Urinary bladder (tissue), 4 donors: Measurements from ENCODE around the gene UNC5B. TPM values are rescaled to one million over a fixed set of nuclear protein-coding genes. Genes with fewer than 3 reads are reported as not detected.

Experiments used
- DNase-seq: peaks from one replicate; pipeline ENCODE4 v3.0.0-alpha.2; 2015; ENCODE audit errors: extremely low spot score
- H3K27ac ChIP-seq: one replicate; pipeline ENCODE4 v1.5.1; 2013; ENCODE audit warnings: low read depth, mild to moderate bottlenecking, moderate library complexity
- H3K36me3 ChIP-seq: one replicate; pipeline ENCODE4 v1.6.1; 2013; ENCODE audit warnings: mild to moderate bottlenecking, moderate library complexity; ENCODE audit not compliant: insufficient read depth
- H3K4me1 ChIP-seq: one replicate; pipeline ENCODE4 v1.6.1; 2013; ENCODE audit warnings: mild to moderate bottlenecking, moderate library complexity; ENCODE audit not compliant: insufficient read depth
- H3K4me3 ChIP-seq: one replicate; pipeline ENCODE4 v1.5.1; 2013; ENCODE audit warnings: low read depth, low read length
- WGBS: extraction: QIAGEN DNeasy Blood & Tissue Kit; methylation state at CpG from one replicate; pipeline ENCODE4 v1.1.7; 2013; 5-methylcytosine and 5-hydroxymethylcytosine counted together
- polyA plus RNA-seq: library from polyadenylated mRNA; stranded (reverse); fragments of 200-250 nt; gene quantifications from one replicate; pipeline ENCODE4 v1.2.3, GENCODE V29; 2013
- total RNA-seq: library from RNA; depleted of rRNA; stranded (reverse); fragments of >200 nt; gene quantifications from one replicate; pipeline ENCODE4 v1.2.3, GENCODE V29; 2014
- donor health status: healthy with polysubstance abuse.
- donor health status: healthy.

Gene UNC5B
- total and polyA plus RNA-seq, 2 donors, result 10.1 to 12.8 TPM

GRCh38 chr10:71302874-71303568 lies 90.7 kb downstream of the UNC5B start:
- WGBS, result 65% methylated on average over 8 of the region's 8 CpGs
- Histone ChIP-seq H3K4me3 (no peak overlapping the region), H3K27ac (no peak overlapping the region), H3K4me1 (no peaks in the 10 kb centered on the region), H3K36me3 (no peaks in the 10 kb centered on the region)
- DNase-seq, result no peak

- H3K27ac ChIP-seq, result no peak overlapping the region
- no peaks in the 10 kb centered on the region for H3K4me1 ChIP-seq
- H3K4me3 ChIP-seq, result no peak overlapping the region
- H3K36me3 ChIP-seq, result no peaks in the 10 kb centered on the region
- WGBS, result 49% methylated on average over 1 of the region's 1 CpG
- DNase-seq, result no peak
These were observed 91.2 kb downstream of the UNC5B start for GRCh38 chr10:71303569-71303907.

DNA sequence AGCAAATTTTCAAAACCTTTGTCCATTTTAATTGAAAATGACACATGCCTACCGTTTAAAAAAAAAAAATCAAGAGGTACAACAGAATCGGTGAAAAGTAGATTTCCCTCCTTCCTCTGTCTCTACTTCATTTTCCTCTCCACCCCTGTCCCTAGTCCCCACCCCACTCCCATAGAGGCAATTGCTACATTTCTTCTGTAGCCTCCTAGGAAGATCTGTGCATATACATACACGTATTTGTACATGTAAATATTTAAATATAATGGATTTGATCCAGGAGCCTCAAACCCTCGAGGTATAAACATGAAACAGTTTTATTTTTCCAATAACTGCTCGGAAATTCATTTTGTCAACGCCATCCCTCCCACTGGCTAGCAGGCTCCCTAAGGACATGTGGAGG lies 92.5 kb downstream of the UNC5B start:
- Histone ChIP-seq H3K36me3 (no peaks in the 10 kb centered on the region), H3K4me1 (no peaks in the 10 kb centered on the region), H3K27ac (no peak overlapping the region), H3K4me3 (no peak overlapping the region)
- 60% methylated on average over 6 of the region's 6 CpGs for WGBS
- no peak for DNase-seq

GRCh38 chr10:71306979-71307378 lies 94.6 kb downstream of the UNC5B start:
- 67% methylated on average over 3 of the region's 3 CpGs for WGBS
- Histone ChIP-seq H3K4me3 (no peak overlapping the region), H3K4me1 (no peaks in the 10 kb centered on the region), H3K27ac (no peak overlapping the region), H3K36me3 (no peaks in the 10 kb centered on the region)
- no peak for DNase-seq

- Histone ChIP-seq H3K36me3 (no peaks in the 10 kb centered on the region), H3K4me1 (no peaks in the 10 kb centered on the region), H3K27ac (no peak overlapping the region), H3K4me3 (no peak overlapping the region)
- 72% methylated on average over 8 of the region's 8 CpGs for WGBS
- no peak for DNase-seq
These were observed 95.2 kb downstream of the UNC5B start for GRCh38 chr10:71307469-71308085.

DNA sequence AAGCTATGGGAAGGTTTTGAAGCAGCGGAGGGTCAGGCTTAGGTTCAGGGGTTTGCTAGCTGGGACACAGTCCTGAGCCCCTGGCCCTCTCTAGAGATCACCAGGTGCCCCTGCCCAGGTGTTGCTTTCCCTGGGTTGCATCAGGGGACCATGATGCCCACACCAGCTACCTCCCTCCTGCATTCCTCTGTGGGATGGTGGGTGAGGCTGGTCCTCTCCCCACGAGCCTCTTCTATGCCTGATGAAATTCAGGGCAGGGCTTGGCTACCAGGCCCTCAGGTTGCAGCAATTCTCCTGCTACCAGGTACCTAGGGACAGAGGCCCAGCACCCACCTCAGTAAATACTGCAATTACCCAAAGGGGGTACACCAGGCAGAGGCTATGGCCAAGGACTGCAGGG lies 95.9 kb downstream of the UNC5B start:
- WGBS, result 80% methylated on average over 2 of the region's 2 CpGs
- Histone ChIP-seq H3K4me1 (no peaks in the 10 kb centered on the region), H3K4me3 (no peak overlapping the region), H3K27ac (no peak overlapping the region), H3K36me3 (no peaks in the 10 kb centered on the region)
- DNase-seq, result no peak

- WGBS, result 84% methylated on average over 3 of the region's 3 CpGs
- H3K4me3 ChIP-seq, result no peak overlapping the region
- no peak for DNase-seq
- H3K36me3 ChIP-seq, result no peaks in the 10 kb centered on the region
- H3K4me1 ChIP-seq, result no peaks in the 10 kb centered on the region
- H3K27ac ChIP-seq, result no peak overlapping the region
These were observed 96.6 kb downstream of the UNC5B start for GRCh38 chr10:71308985-71309384.

- 53% methylated on average over 3 of the region's 3 CpGs for WGBS
- Histone ChIP-seq H3K36me3 (no peaks in the 10 kb centered on the region), H3K27ac (no peak overlapping the region), H3K4me3 (no peak overlapping the region), H3K4me1 (no peaks in the 10 kb centered on the region)
- DNase-seq, result no peak
These were observed 97.5 kb downstream of the UNC5B start for GRCh38 chr10:71309919-71310318.

GRCh38 chr10:71312220-71312619 lies 99.8 kb downstream of the UNC5B start:
- no peak overlapping the region for H3K27ac ChIP-seq
- H3K4me3 ChIP-seq, result no peak overlapping the region
- WGBS, result 71% methylated on average over 1 of the region's 1 CpG
- DNase-seq, result no peak
- H3K36me3 ChIP-seq, result no peaks in the 10 kb centered on the region
- H3K4me1 ChIP-seq, result no peaks in the 10 kb centered on the region

DNA sequence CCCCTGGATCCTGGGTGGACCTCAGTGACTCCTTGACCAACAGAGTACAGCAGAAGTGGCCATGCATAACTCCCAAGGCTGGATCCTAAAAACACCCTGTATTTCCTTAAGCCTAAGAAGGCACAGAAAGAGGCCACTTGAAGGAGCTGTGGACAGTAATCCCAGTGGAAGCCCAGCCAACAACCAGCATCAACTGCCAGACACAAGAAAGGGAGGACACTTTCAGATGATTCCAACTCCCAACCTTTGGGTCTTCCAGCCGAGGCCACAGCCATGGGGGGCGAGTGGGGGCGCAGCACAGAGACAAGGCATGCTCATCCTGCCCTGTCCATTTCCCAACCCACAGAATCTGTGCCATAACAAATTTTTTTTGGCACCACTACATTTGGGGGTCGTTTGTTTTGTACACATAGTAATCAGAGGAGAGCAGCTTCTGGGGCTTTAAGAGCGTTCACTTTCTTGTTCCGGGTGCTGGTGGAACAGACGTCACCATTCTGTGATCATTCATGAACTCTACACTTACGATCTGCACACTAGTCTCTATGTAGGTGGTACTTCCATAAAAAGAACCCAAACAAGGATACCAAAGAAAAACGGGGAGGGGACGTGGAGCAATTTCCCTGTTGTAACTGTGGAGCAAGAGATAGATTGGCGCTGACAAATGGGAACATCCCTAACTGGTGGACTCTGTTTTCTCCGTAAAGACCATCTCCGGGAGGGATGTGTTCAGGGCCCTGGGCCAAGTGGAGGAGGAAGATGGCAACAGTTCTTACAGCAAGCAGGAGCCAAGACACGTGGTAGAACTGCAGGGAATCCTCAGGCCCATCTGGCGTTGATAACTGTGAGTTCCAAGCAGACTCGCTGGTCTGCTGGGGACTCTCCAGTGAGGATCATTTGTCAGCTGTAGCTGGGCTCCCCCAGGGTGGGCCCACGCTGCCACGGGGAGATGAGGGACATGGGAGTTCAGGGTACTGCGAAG lies 100.7 kb downstream of the UNC5B start:
- Histone ChIP-seq H3K4me3 (no peak overlapping the region), H3K27ac (no peak overlapping the region), H3K36me3 (no peaks in the 10 kb centered on the region), H3K4me1 (no peaks in the 10 kb centered on the region)
- DNase-seq, result peak; percentile 80
- WGBS, result 24% methylated on average over 19 of the region's 19 CpGs

GRCh38 chr10:71314028-71314693 lies 101.8 kb downstream of the UNC5B start:
- 5% methylated on average over 21 of the region's 21 CpGs for WGBS
- no peaks in the 10 kb centered on the region for H3K36me3 ChIP-seq
- DNase-seq, result no peak
- H3K4me1 ChIP-seq, result no peaks in the 10 kb centered on the region
- H3K4me3 ChIP-seq, result no peak overlapping the region
- no peak overlapping the region for H3K27ac ChIP-seq

- Histone ChIP-seq H3K4me3 (no peak overlapping the region), H3K27ac (no peak overlapping the region)
- WGBS, result 63% methylated on average over 11 of the region's 11 CpGs
These were observed 102.4 kb downstream of the UNC5B start for GRCh38 chr10:71314694-71315225.

DNA sequence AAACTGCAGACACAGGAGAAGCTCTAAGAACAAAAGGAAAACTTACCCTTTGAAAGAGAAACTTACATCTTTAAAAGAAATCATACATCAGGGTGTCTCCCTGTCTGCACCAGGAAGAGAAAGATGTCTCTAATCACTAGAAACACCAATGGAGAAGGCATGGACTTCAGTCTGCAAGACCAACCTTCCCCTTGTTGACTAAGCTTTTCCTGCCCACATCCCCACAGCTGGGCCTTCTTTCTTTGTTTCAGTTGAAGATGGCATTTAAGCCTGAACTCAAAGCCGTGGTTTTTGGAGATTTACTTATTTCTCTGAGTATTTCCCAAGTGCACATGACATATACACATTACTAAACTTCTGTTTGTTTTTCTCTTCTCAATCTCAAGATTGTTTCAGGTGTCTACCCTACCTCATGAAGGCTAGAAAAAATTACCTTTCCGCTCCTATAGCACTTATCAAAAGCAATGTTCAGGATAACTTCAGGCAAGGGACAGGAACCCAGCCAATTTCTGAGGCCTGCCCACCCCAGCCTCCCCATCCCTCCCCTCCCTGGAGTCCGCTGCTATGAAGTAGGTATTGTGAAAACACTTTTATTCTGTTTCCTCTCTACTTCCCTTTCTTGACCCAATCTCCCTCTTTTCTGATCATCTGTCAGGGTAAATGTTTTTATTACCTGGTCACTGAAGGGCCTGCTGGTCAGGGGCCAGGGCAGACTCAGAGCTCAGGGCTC lies 103.9 kb downstream of the UNC5B start:
- Histone ChIP-seq H3K36me3 (no peaks in the 10 kb centered on the region), H3K4me3 (no peak overlapping the region), H3K27ac (no peak overlapping the region), H3K4me1 (no peaks in the 10 kb centered on the region)
- WGBS, result 74% methylated on average over 3 of the region's 3 CpGs
- no peak for DNase-seq

More at GRCh38 chr10:71314694-71315225, 102.4 kb downstream of the UNC5B start:
- H3K36me3 ChIP-seq, result no peaks in the 10 kb centered on the region
- H3K4me1 ChIP-seq, result no peaks in the 10 kb centered on the region
- no peak for DNase-seq
